DOHH2 (cell line): ENCODE results near the gene REXO1.
A peak's percentile ranks its signal among the peaks of the same experiment; 100 is the strongest.

ENCODE experiments used
- H3F3A ChIP-seq: fragments of 200-600 bp; sonication (generic), shearing (Covaris generic); 2 replicates; pipeline ENCODE4 v1.6.0; 2016; ENCODE audit warnings: antibody characterized with exemption, mild to moderate bottlenecking; ENCODE audit not compliant: control insufficient read depth, insufficient read depth
- H3K27ac ChIP-seq: fragments of 200-600 bp; sonication (generic); 2 replicates; pipeline ENCODE4 v1.5.1; 2014; ENCODE audit warnings: low read depth, mild to moderate bottlenecking, low read length, moderate library complexity
- H3K27me3 ChIP-seq: fragments of 200-600 bp; sonication (generic); 2 replicates; pipeline ENCODE4 v1.6.1; 2014; ENCODE audit warnings: mild to moderate bottlenecking, low read length, mixed read lengths; ENCODE audit not compliant: control insufficient read depth
- H3K36me3 ChIP-seq: fragments of 200-600 bp; sonication (generic); 2 replicates; pipeline ENCODE4 v1.6.1; 2014; ENCODE audit warnings: mild to moderate bottlenecking, low read length, moderate library complexity, mixed read lengths; ENCODE audit not compliant: control insufficient read depth
- H3K4me1 ChIP-seq: fragments of 200-600 bp; sonication (generic); 2 replicates; pipeline ENCODE4 v1.6.1; 2014; ENCODE audit warnings: mild to moderate bottlenecking, low read length, mixed read lengths; ENCODE audit not compliant: control insufficient read depth
- H3K4me2 ChIP-seq: fragments of 200-600 bp; sonication (generic); 2 replicates; pipeline ENCODE4 v1.6.0; 2014; ENCODE audit warnings: mild to moderate bottlenecking, low read length, moderate library complexity
- H3K4me3 ChIP-seq: fragments of 200-600 bp; sonication (generic); 2 replicates; pipeline ENCODE4 v1.5.1; 2014; ENCODE audit warnings: mild to moderate bottlenecking, low read length, mixed read lengths
- H3K79me2 ChIP-seq: fragments of 200-600 bp; sonication (generic); 2 replicates; pipeline ENCODE4 v1.6.1; 2014; ENCODE audit warnings: mild to moderate bottlenecking, low read length, mixed read lengths; ENCODE audit not compliant: control insufficient read depth
- H3K9me2 ChIP-seq: fragments of 200-600 bp; sonication (generic); replicated peaks from 2 replicates; pipeline ENCODE4 v1.6.1; 2014; ENCODE audit warnings: mild to moderate bottlenecking, low read length, mixed read lengths; ENCODE audit not compliant: control insufficient read depth
- H3K9me3 ChIP-seq: fragments of 200-600 bp; sonication (generic); 2 replicates; pipeline ENCODE4 v1.6.1; 2014; ENCODE audit warnings: antibody characterized with exemption, low read length, mixed read lengths; ENCODE audit not compliant: control insufficient read depth, insufficient read depth
- H4K20me1 ChIP-seq: fragments of 200-600 bp; sonication (generic); 2 replicates; pipeline ENCODE4 v1.6.0; 2014; ENCODE audit warnings: low read depth, mild to moderate bottlenecking, antibody characterized with exemption, low read length, moderate library complexity; ENCODE audit not compliant: control insufficient read depth, insufficient read depth
- EZH2phosphoT487 ChIP-seq: fragments of 200-600 bp; sonication (generic); IDR thresholded peaks from 2 replicates; pipeline ENCODE4 v1.6.1; 2017; ENCODE audit warnings: borderline replicate concordance, mild to moderate bottlenecking, antibody characterized with exemption, low read length, moderate library complexity, mixed read lengths
- TF ChIP-seq, protein P1 (sequence below): fragments of 200-600 bp; sonication (generic); IDR thresholded peaks from one replicate; pipeline ENCODE4 v1.5.1; 2014; ENCODE audit warnings: antibody characterized with exemption, mild to moderate bottlenecking, low read depth, low read length; ENCODE audit not compliant: poor library complexity, severe bottlenecking

REXO1 gene

DNA sequence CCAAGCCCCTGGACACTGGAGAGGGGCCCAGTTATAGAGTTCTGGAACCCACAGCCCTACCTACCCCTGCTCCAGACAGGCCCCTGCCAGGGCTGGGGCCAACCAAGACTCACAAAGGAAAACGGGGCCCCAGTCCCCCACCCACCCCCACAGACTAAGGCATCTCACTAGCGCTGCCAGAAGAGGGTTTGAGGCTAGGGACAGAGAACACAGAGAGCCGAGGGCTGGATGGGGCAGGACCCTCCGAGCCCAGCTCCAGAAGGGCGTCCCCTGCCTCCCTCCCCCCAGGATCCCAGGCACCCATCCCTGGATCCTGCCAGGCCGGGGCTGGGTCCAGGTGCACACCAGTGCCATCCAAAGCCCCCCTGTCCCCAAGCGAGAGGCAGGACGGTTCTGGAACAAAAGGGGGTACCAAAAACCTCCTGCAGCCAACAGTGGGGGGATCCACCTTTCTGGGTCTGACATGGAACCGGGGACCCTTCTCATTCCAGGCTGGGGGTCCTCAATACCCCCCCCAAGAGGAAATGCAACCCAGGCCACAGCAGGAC, 4.4 kb upstream of the REXO1 start:
- H3K79me2 ChIP-seq = peaks cover 76% of the 10 kb centered on the region
- H3K27ac ChIP-seq = no peak overlapping the region
- peak overlapping the region; percentile 75 for H3K4me2 ChIP-seq
- no peaks in the 10 kb centered on the region for H3K27me3 ChIP-seq
- H3K4me1 ChIP-seq = peaks cover 70% of the 10 kb centered on the region
- H3K9me3 ChIP-seq = no peaks in the 10 kb centered on the region
- no peaks in the 10 kb centered on the region for H3K9me2 ChIP-seq
- peaks cover 18% of the 10 kb centered on the region for H3F3A ChIP-seq
- H3K4me3 ChIP-seq = peak overlapping the region; percentile 46
- TF ChIP-seq, protein P1, sequence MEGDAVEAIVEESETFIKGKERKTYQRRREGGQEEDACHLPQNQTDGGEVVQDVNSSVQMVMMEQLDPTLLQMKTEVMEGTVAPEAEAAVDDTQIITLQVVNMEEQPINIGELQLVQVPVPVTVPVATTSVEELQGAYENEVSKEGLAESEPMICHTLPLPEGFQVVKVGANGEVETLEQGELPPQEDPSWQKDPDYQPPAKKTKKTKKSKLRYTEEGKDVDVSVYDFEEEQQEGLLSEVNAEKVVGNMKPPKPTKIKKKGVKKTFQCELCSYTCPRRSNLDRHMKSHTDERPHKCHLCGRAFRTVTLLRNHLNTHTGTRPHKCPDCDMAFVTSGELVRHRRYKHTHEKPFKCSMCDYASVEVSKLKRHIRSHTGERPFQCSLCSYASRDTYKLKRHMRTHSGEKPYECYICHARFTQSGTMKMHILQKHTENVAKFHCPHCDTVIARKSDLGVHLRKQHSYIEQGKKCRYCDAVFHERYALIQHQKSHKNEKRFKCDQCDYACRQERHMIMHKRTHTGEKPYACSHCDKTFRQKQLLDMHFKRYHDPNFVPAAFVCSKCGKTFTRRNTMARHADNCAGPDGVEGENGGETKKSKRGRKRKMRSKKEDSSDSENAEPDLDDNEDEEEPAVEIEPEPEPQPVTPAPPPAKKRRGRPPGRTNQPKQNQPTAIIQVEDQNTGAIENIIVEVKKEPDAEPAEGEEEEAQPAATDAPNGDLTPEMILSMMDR = no peak
- TF ChIP-seq EZH2phosphoT487 = no peak
- peaks cover 13% of the 10 kb centered on the region; the same call in 1 of the 2 replicates for H4K20me1 ChIP-seq
- peaks cover 14% of the 10 kb centered on the region for H3K36me3 ChIP-seq

DNA sequence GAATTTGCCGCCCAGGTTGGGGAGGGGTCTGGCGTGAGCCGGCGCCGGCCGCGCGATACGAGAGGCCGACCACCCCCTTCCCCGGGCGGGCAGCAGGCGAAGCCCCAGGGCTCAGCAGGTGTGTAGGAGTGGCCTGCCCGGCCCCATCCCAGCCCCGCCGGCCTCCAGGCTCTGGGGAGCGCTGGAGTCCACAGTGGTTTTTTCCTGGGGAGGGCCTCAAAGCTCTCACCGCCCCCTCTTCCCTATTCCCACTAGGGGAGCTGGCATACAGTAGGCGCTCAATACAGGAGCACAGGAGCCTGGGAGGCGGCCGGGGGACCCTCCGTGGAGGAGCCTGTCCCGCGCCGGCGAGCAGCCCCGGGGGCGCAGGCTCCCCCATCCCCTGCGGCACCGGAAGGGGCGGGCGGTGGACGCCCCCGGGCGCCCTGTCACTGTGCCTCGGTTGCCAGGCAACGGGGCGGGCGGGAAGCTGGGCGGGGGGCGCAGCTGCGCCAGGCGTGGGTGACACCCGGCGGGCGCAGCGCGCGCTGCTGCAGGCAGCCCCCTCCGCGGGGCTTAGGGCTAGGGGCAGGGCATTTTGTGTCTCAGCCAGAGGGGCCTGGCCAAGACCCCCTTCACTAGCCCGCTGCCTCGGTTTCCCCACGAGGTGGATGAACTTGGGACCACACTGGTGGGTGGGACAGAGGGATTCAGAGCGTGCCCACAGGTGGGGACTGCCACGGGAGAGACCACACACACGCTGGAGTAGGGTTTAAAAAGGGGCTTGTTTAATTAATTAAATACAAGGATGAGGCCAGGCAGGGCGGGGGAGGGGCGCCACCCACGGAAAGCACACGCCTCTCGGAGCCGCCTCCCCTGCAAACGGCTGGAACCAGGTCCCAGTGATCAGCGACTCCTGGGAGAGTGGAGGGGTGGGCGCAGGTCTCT, 3.6 kb upstream of the REXO1 start:
- peak overlapping the region; percentile 75 for H3K4me2 ChIP-seq
- H3K27me3 ChIP-seq = no peaks in the 10 kb centered on the region
- H3K27ac ChIP-seq = no peak overlapping the region
- H3K4me3 ChIP-seq = peak overlapping the region; percentile 46
- H3F3A ChIP-seq = peaks cover 13% of the 10 kb centered on the region; the same call in 1 of the 2 replicates
- H3K9me3 ChIP-seq = no peaks in the 10 kb centered on the region
- TF ChIP-seq EZH2phosphoT487 = no peak
- TF ChIP-seq, protein P1 = peak; percentile 9
- H3K9me2 ChIP-seq = no peaks in the 10 kb centered on the region
- H3K4me1 ChIP-seq = peaks cover 68% of the 10 kb centered on the region
- H3K79me2 ChIP-seq = peaks cover 76% of the 10 kb centered on the region
- H3K36me3 ChIP-seq = peaks cover 20% of the 10 kb centered on the region
- H4K20me1 ChIP-seq = peaks cover 20% of the 10 kb centered on the region; the same call in 1 of the 2 replicates

DNA sequence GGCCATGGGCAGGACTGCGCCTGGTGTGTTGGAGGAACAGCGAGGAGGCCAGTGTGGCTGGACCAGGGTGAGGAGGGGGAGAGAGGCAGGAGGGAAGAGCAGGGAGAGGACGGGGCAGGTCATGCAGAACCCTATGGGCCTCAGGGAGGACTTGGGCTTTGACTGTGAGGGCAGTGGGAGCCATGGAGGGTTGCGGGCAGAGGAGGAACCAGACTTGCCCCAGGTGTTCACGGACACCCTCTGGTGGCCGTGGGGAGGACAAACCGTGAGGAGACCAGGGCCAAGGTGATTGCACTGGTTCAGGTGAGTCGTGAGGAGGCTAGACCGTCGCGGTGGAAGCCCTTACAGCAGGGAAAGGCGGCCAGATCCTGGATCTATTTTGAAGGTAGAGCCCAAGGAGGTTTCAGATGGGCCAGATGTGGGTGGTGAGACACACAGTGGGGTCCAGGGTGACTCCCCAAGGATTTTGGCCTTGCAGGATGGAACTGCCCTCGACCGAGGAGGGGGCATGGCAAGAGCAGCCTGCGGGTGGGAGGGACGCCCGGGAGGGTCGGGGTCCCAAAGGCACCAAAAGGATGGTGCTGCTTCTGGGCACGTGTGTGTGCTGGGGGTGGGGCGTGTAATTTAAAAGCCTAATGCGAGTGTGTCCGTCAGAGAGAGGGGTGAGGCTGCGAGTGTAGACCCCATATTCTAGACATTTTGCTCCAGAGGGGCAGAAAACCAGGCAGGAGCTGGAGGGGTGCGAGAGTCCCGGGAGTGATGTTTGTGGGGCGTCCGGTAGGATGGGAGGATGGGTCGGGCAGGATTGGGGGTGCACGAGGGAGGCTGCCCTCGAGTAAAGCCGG, 2.7 kb upstream of the REXO1 start:
- no peaks in the 10 kb centered on the region for H3K9me3 ChIP-seq
- no peaks in the 10 kb centered on the region for H3K27me3 ChIP-seq
- TF ChIP-seq EZH2phosphoT487 = no peak
- TF ChIP-seq, protein P1 = peak; percentile 43
- no peaks in the 10 kb centered on the region for H3K9me2 ChIP-seq
- H3K36me3 ChIP-seq = peaks cover 29% of the 10 kb centered on the region
- peaks cover 28% of the 10 kb centered on the region; the same call in 1 of the 2 replicates for H4K20me1 ChIP-seq
- no peak overlapping the region for H3K4me3 ChIP-seq
- no peak overlapping the region for H3K27ac ChIP-seq
- peaks cover 8% of the 10 kb centered on the region; the same call in 1 of the 2 replicates for H3F3A ChIP-seq
- H3K79me2 ChIP-seq = peaks cover 78% of the 10 kb centered on the region
- peak overlapping the region; percentile 75; the same call in 1 of the 2 replicates for H3K4me2 ChIP-seq
- H3K4me1 ChIP-seq = peaks cover 69% of the 10 kb centered on the region
